A549 (cell line): Measurements from ENCODE around the gene CCSER1. TPM values are rescaled to one million over a fixed set of nuclear protein-coding genes. Genes with fewer than 3 reads are reported as not detected.

Experiments used
- ATAC-seq, 2 experiments: fragments of 200-7000 bp in 1 of 2; fragments of >200 bp in 1 of 2; cut with Nextera tagmentation in 1 of 2; cut with Tn5 transposase in 1 of 2; 3 replicates each; pipeline versions ENCODE4 v1.8.0 to v1.9.1; 2018 to 2020; ENCODE audit warnings: mild to moderate bottlenecking in 1 of 2, moderate library complexity in 1 of 2
- CTCF ChIA-PET: fragments of 300-600 bp; sonication (Branson Sonifier 250); formaldehyde crosslinking; extraction: SDS; loops from one replicate; lab custom pipeline; 2021; ENCODE audit warnings: antibody characterized with exemption, inconsistent platforms; lab: Yijun Ruan, JAX
- POLR2A ChIA-PET: fragments of 350-600 bp; formaldehyde crosslinking; extraction: SDS; loops from one replicate; lab custom pipeline; 2021; ENCODE audit warnings: antibody characterized with exemption, inconsistent platforms; lab: Yijun Ruan, JAX
- DNase-seq, 2 experiments: peaks; one replicate each; pipeline versions ENCODE4 v3.0.0 to v3.0.0-alpha.2; 2011 to 2016; ENCODE audit warnings: low read depth in 1 of 2, low spot score in 1 of 2
- FAIRE-seq: peaks from 2 replicates; lab custom pipeline; 2011; peaks lifted over from hg19 to GRCh38; lab: Jason Lieb, UNC
- H3K27ac ChIP-seq, 2 experiments: fragments of >200 bp; sonication (Bioruptor Twin); formaldehyde crosslinking; 3 replicates each; pipeline ENCODE4 v1.5.1; 2016 to 2017
- H3K4me1 ChIP-seq: fragments of >200 bp; sonication (Bioruptor Twin); formaldehyde crosslinking; 3 replicates; pipeline ENCODE4 v1.6.1; 2016
- H3K4me2 ChIP-seq: fragments of >200 bp; sonication (Bioruptor Twin); formaldehyde crosslinking; 3 replicates; pipeline ENCODE4 v1.6.1; 2016
- H3K4me3 ChIP-seq: fragments of >200 bp; sonication (Bioruptor Twin); formaldehyde crosslinking; 3 replicates; pipeline ENCODE4 v1.5.1; 2016
- H3K9me3 ChIP-seq: fragments of >200 bp; sonication (Bioruptor Twin); formaldehyde crosslinking; 3 replicates; pipeline ENCODE4 v1.6.1; 2016
- CHD4 ChIP-seq: fragments of 200-600 bp; sonication (generic); IDR thresholded peaks from 2 replicates; pipeline ENCODE4 v1.6.1; 2016; ENCODE audit warnings: antibody characterized with exemption, mild to moderate bottlenecking, borderline replicate concordance
- CTCF ChIP-seq: fragments of >200 bp; sonication (Bioruptor Twin); formaldehyde crosslinking; IDR thresholded peaks from 3 replicates; pipeline ENCODE4 v1.5.1; 2016
- E2F6 ChIP-seq: IDR thresholded peaks from 2 replicates; pipeline ENCODE4 v1.6.1; 2012; ENCODE audit warnings: low read depth, borderline replicate concordance
- EHMT2 ChIP-seq: fragments of 200-600 bp; sonication (generic); IDR thresholded peaks from 2 replicates; pipeline ENCODE4 v1.6.1; 2016; ENCODE audit warnings: antibody characterized with exemption, low read depth, mild to moderate bottlenecking, moderate library complexity
- FOSL2 ChIP-seq, 2 experiments: fragments of 450-650 bp in 1 of 2; fragments of >200 bp in 1 of 2; sonication (Bioruptor Twin) in 1 of 2; formaldehyde crosslinking; IDR thresholded peaks; 2 replicates each; pipeline versions ENCODE4 v1.5.0 to v1.6.1; 2016 to 2020; ENCODE audit warnings: mild to moderate bottlenecking in 1 of 2, moderate library complexity in 1 of 2
- FOXS1 ChIP-seq: fragments of 250-450 bp; sonication (Bioruptor Pico); IDR thresholded peaks from 2 replicates; pipeline ENCODE4 v1.5.0; 2020; ENCODE audit warnings: mild to moderate bottlenecking, moderate library complexity
- HMGXB4 ChIP-seq: fragments of 250-450 bp; sonication (Bioruptor Pico); IDR thresholded peaks from 2 replicates; pipeline ENCODE4 v1.5.0; 2021; ENCODE audit warnings: mild to moderate bottlenecking, moderate library complexity, borderline replicate concordance
- HOXB13 ChIP-seq: fragments of 250-450 bp; sonication (Bioruptor Pico); IDR thresholded peaks from 2 replicates; pipeline ENCODE4 v1.5.0; 2020; ENCODE audit warnings: low read depth, mild to moderate bottlenecking, moderate library complexity
- JUN ChIP-seq, 2 experiments: fragments of >200 bp; sonication (Bioruptor Twin); formaldehyde crosslinking; IDR thresholded peaks; 2 replicates in 1 of 2; 3 replicates in 1 of 2; pipeline ENCODE4 v1.6.1; 2016 to 2017
- JUNB ChIP-seq: fragments of >200 bp; sonication (Bioruptor Twin); formaldehyde crosslinking; IDR thresholded peaks from 2 replicates; pipeline ENCODE4 v1.6.1; 2016
- KDM1A ChIP-seq: fragments of 200-600 bp; sonication (generic); IDR thresholded peaks from 2 replicates; pipeline ENCODE4 v1.6.1; 2016; ENCODE audit warnings: low read depth, mild to moderate bottlenecking
- MAX ChIP-seq: IDR thresholded peaks from 2 replicates; pipeline ENCODE4 v1.6.1; 2012
- NPAS2 ChIP-seq: fragments of 250-450 bp; sonication (Bioruptor Pico); IDR thresholded peaks from 2 replicates; pipeline ENCODE4 v1.8.0; 2022; ENCODE audit warnings: mild to moderate bottlenecking, moderate library complexity, borderline replicate concordance
- RAD21 ChIP-seq, 2 experiments: fragments of >200 bp in 1 of 2; sonication (Bioruptor Twin) in 1 of 2; formaldehyde crosslinking in 1 of 2; IDR thresholded peaks in 1 of 2; conservative IDR thresholded peaks in 1 of 2; 2 replicates in 1 of 2; 3 replicates in 1 of 2; pipeline ENCODE4 v1.6.1; 2012 to 2018; ENCODE audit warnings: inconsistent platforms in 1 of 2
- SMC3 ChIP-seq: fragments of >200 bp; sonication (Bioruptor Twin); formaldehyde crosslinking; IDR thresholded peaks from 3 replicates; pipeline ENCODE4 v1.6.1; 2018; ENCODE audit warnings: inconsistent platforms
- TP53 ChIP-seq: fragments of 250-450 bp; sonication (Bioruptor Pico); IDR thresholded peaks from 2 replicates; pipeline ENCODE4 v1.5.0; 2021; ENCODE audit warnings: mild to moderate bottlenecking, moderate library complexity
- ZSCAN20 ChIP-seq: fragments of 250-450 bp; sonication (Bioruptor Pico); IDR thresholded peaks from 2 replicates; pipeline ENCODE4 v1.8.0; 2022; ENCODE audit warnings: mild to moderate bottlenecking, moderate library complexity
- WGBS: methylation state at CpG from one replicate; pipeline ENCODE4 v1.1.6; 2017; ENCODE audit errors: missing lambda C conversion rate; 5-methylcytosine and 5-hydroxymethylcytosine counted together
- polyA plus RNA-seq, 4 experiments: library from polyadenylated mRNA; depleted of rRNA in 3 of 4; stranded (reverse); fragments of >200 nt; fragmentation: RNase III in 1 of 4; extraction: RNeasy Plus Mini Kit Qiagen cat#74134 plus additional on column Dnase treatment in 1 of 4; gene quantifications; 2 replicates in 3 of 4; 3 replicates in 1 of 4; pipeline ENCODE4 v1.2.3, GENCODE V29; 2011 to 2017

The CCSER1 gene
- polyA plus RNA-seq, 2 of the 4 experiments (the other 2 are of a cell fraction), result 0.06 TPM; not detected in 1

GRCh38 chr4:91108751-91109150, 981.6 kb downstream of the CCSER1 start:
- 35% methylated on average over 3 of the region's 3 CpGs for WGBS
- POLR2A ChIA-PET, result no interaction called here
- CTCF ChIA-PET, result no interaction called here

GRCh38 chr4:91111556-91111955, 984.4 kb downstream of the CCSER1 start:
- CTCF ChIA-PET, result interaction anchor here (1.3 kb wide), 1 partner anchor 118 kb away, joined by 3 read pairs; no protein-coding TSS in a partner anchor
- WGBS, result 14% methylated on average over 1 of the region's 1 CpG
- POLR2A ChIA-PET, result no interaction called here
- FAIRE-seq (no peak), DNase-seq (no peak), ATAC-seq (no peak)
- no peak overlapping the region for H3K27ac ChIP-seq
- no peaks in the 10 kb centered on the region for H3K9me3 ChIP-seq
- H3K4me3 ChIP-seq, result no peak overlapping the region
- no peak overlapping the region for H3K4me2 ChIP-seq
- no peaks in the 10 kb centered on the region for H3K4me1 ChIP-seq
- TF ChIP-seq KDM1A, result no peak

More at GRCh38 chr4:91108751-91109150, 981.6 kb downstream of the CCSER1 start:
- no peak for TF ChIP-seq CHD4
- no peak for TF ChIP-seq JUN (IDR thresholded peaks at IDR 0.05)
- TF ChIP-seq SMC3, result no peak
- no peak for TF ChIP-seq E2F6
- no peak for TF ChIP-seq NPAS2 (CRISPR knock-in tag)
- TF ChIP-seq FOXS1 (CRISPR knock-in tag), result no peak
- no peak for TF ChIP-seq MAX
- TF ChIP-seq HMGXB4 (CRISPR knock-in tag), result no peak
- Histone ChIP-seq H3K27ac (no peak overlapping the region), H3K4me2 (no peak overlapping the region), H3K4me1 (no peaks in the 10 kb centered on the region), H3K4me3 (no peak overlapping the region), H3K9me3 (no peaks in the 10 kb centered on the region)
- FAIRE-seq (no peak), ATAC-seq (no peak), DNase-seq (no peak)

- Histone ChIP-seq H3K9me3 (no peaks in the 10 kb centered on the region), H3K4me2 (no peak overlapping the region), H3K4me3 (no peak overlapping the region), H3K27ac (no peak overlapping the region), H3K4me1 (no peaks in the 10 kb centered on the region)
- CTCF ChIA-PET, result interaction anchor here (0.6 to 1.4 kb wide), 4 partner anchors 18 to 1281 kb away, joined by 3 to 4 read pairs (median 3); no protein-coding TSS in a partner anchor
- DNase-seq (peak; percentile 3 to 43), FAIRE-seq (no peak), ATAC-seq (peak in 1 of 2 experiments; percentile 36; a peak in 1 of 6 replicates)
- 16% methylated on average over 4 of the region's 4 CpGs for WGBS
- POLR2A ChIA-PET, result no interaction called here
- TF ChIP-seq NPAS2 (CRISPR knock-in tag) (no peak), RAD21 (conservative IDR thresholded peaks at IDR 0.05 in 1 of 2, IDR thresholded peaks at IDR 0.05 in 1 of 2) (peak; percentile 69 to 72), ZSCAN20 (no peak), HOXB13 (CRISPR knock-in tag) (no peak), JUNB (no peak), CTCF (peak; percentile 71), SMC3 (peak; percentile 56), TP53 (no peak), FOSL2 (IDR thresholded peaks at IDR 0.05) (no peak), FOSL2 (CRISPR knock-in tag; IDR thresholded peaks at IDR 0.05) (no peak), EHMT2 (no peak)
Observed at GRCh38 chr4:91113130-91113706, 986.0 kb downstream of the CCSER1 start.
